ENCODE results near the gene CSNK2A1. TPM values are rescaled to one million over a fixed set of nuclear protein-coding genes. Genes with fewer than 3 reads are reported as not detected.
A peak's percentile ranks its signal among the peaks of the same experiment; 100 is the strongest.

CSNK2A1 gene
- total and polyA plus RNA-seq, 3 donors from 2014 or later = 143 to 192 (median 172) TPM

- no peak overlapping the region for H3K27ac ChIP-seq
- TF ChIP-seq POLR2A (IDR thresholded peaks at IDR 0.05) (no peak), CTCF (IDR thresholded peaks at IDR 0.05) (no peak)
- H3K4me1 ChIP-seq = no peaks in the 10 kb centered on the region
- no peak overlapping the region for H3K4me3 ChIP-seq
- intact Hi-C loops (cut with DNase I; ENCODE audit: low total_unique reads) = no loop called here
- H3K9me3 ChIP-seq = no peaks in the 10 kb centered on the region
- no peaks in the 10 kb centered on the region for H3K27me3 ChIP-seq
- H3K36me3 ChIP-seq (ENCODE audit: low read depth, missing control alignments) = no peaks in the 10 kb centered on the region
- DNase-seq = no peak
- WGBS, 2 donors = 92 to 97% methylated on average over 4 of the region's 4 CpGs
Observed at GRCh38 chr20:487655-488054, 55.9 kb downstream of the CSNK2A1 start.

- Histone ChIP-seq H3K9me3 (no peaks in the 10 kb centered on the region), H3K4me3 (no peak overlapping the region), H3K36me3 (ENCODE audit: low read depth, missing control alignments) (no peaks in the 10 kb centered on the region), H3K27ac (no peak overlapping the region), H3K27me3 (no peaks in the 10 kb centered on the region), H3K4me1 (no peaks in the 10 kb centered on the region)
- DNase-seq = peak; percentile 73
- intact Hi-C loops (cut with DNase I; ENCODE audit: low total_unique reads) = loop anchor here (5.0 kb wide), 1 partner anchor 132 kb away; no protein-coding TSS in a partner anchor
- TF ChIP-seq POLR2A (IDR thresholded peaks at IDR 0.05) (no peak), CTCF (IDR thresholded peaks at IDR 0.05) (no peak)
- WGBS, 2 donors = 53 to 61% methylated on average over 9 of the region's 9 CpGs
Observed at GRCh38 chr20:483815-484644, 59.6 kb downstream of the CSNK2A1 start.

GRCh38 chr20:481167-481566 lies 62.4 kb downstream of the CSNK2A1 start:
- TF ChIP-seq POLR2A (IDR thresholded peaks at IDR 0.05) (no peak), CTCF (IDR thresholded peaks at IDR 0.05) (no peak)
- Histone ChIP-seq H3K27me3 (no peaks in the 10 kb centered on the region), H3K27ac (no peak overlapping the region), H3K9me3 (no peaks in the 10 kb centered on the region), H3K36me3 (ENCODE audit: low read depth, missing control alignments) (no peaks in the 10 kb centered on the region), H3K4me3 (no peak overlapping the region), H3K4me1 (no peaks in the 10 kb centered on the region)
- 75 to 79% methylated on average over 1 of the region's 1 CpG for WGBS, 2 donors
- DNase-seq = no peak
- intact Hi-C loops (cut with DNase I; ENCODE audit: low total_unique reads) = loop anchor here (5.0 kb wide), 1 partner anchor 129 kb away; no protein-coding TSS in a partner anchor

- WGBS, 2 donors = 29 to 58% methylated on average over 3 of the region's 3 CpGs
- no peaks in the 10 kb centered on the region for H3K27me3 ChIP-seq
- intact Hi-C loops (cut with DNase I; ENCODE audit: low total_unique reads) = loop anchor here (5.0 kb wide), 1 partner anchor 128 kb away; no protein-coding TSS in a partner anchor
- no peaks in the 10 kb centered on the region for H3K4me1 ChIP-seq
- H3K4me3 ChIP-seq = no peak overlapping the region
- TF ChIP-seq POLR2A (IDR thresholded peaks at IDR 0.05) (no peak), CTCF (IDR thresholded peaks at IDR 0.05) (no peak)
- no peak for DNase-seq
- H3K36me3 ChIP-seq (ENCODE audit: low read depth, missing control alignments) = no peaks in the 10 kb centered on the region
- no peaks in the 10 kb centered on the region for H3K9me3 ChIP-seq
- H3K27ac ChIP-seq = no peak overlapping the region
Observed at GRCh38 chr20:480044-480443, 63.5 kb downstream of the CSNK2A1 start.

All from testis (tissue), 3 donors.